ENCODE measurements around the gene RSAD1.

RSAD1 gene

GRCh38 chr17:50491505-50491904 is 12.8 kb downstream of the RSAD1 start:
- no peaks in the 10 kb centered on the region for H3K9me3 ChIP-seq (ENCODE audit: control insufficient read depth, insufficient read depth, low read length)
- no peaks in the 10 kb centered on the region for H3K27me3 ChIP-seq (ENCODE audit: control insufficient read depth, insufficient read depth, low read length)
- H3K36me3 ChIP-seq (ENCODE audit: control insufficient read depth, insufficient read depth, low read length), result no peaks in the 10 kb centered on the region
- H3K4me1 ChIP-seq (ENCODE audit: control insufficient read depth, insufficient read depth, low read length), result no peaks in the 10 kb centered on the region
- no peak overlapping the region for H3K4me3 ChIP-seq (ENCODE audit: low read depth, low read length)
- no peak overlapping the region for H3K9ac ChIP-seq (ENCODE audit: low read depth, low read length)

DNA sequence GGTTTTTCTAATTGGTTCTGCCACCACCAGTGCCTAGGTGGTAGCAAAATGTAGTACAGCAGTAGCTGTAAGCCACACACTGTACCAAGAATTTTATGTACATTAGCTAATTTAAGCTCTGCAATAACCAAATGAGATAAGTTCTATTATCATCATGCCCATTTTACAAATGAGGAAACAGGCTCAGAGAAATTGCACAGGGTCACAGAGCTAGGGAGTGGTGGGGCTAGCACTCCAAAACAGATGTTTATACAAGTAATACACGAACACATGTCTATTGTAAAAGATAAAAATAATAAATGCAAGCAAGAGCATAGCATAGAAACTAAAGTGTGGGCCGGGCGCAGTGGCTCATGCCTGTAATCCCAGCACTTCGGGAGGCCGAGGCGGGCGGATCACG is 13.6 kb downstream of the RSAD1 start:
- no peak overlapping the region for H3K4me3 ChIP-seq (ENCODE audit: low read depth, low read length)
- no peak overlapping the region for H3K9ac ChIP-seq (ENCODE audit: low read depth, low read length)
- H3K27me3 ChIP-seq (ENCODE audit: control insufficient read depth, insufficient read depth, low read length), result no peaks in the 10 kb centered on the region
- no peaks in the 10 kb centered on the region for H3K9me3 ChIP-seq (ENCODE audit: control insufficient read depth, insufficient read depth, low read length)
- H3K4me1 ChIP-seq (ENCODE audit: control insufficient read depth, insufficient read depth, low read length), result no peaks in the 10 kb centered on the region
- no peaks in the 10 kb centered on the region for H3K36me3 ChIP-seq (ENCODE audit: control insufficient read depth, insufficient read depth, low read length)

GRCh38 chr17:50493744-50494143 is 15.1 kb downstream of the RSAD1 start:
- Histone ChIP-seq H3K4me3 (ENCODE audit: low read depth, low read length) (no peak overlapping the region), H3K9ac (ENCODE audit: low read depth, low read length) (no peak overlapping the region), H3K9me3 (ENCODE audit: control insufficient read depth, insufficient read depth, low read length) (no peaks in the 10 kb centered on the region), H3K27me3 (ENCODE audit: control insufficient read depth, insufficient read depth, low read length) (no peaks in the 10 kb centered on the region), H3K36me3 (ENCODE audit: control insufficient read depth, insufficient read depth, low read length) (no peaks in the 10 kb centered on the region), H3K4me1 (ENCODE audit: control insufficient read depth, insufficient read depth, low read length) (no peaks in the 10 kb centered on the region)

GRCh38 chr17:50495217-50495823 is 16.7 kb downstream of the RSAD1 start:
- Histone ChIP-seq H3K4me1 (ENCODE audit: control insufficient read depth, insufficient read depth, low read length) (no peaks in the 10 kb centered on the region), H3K27me3 (ENCODE audit: control insufficient read depth, insufficient read depth, low read length) (no peaks in the 10 kb centered on the region), H3K9ac (ENCODE audit: low read depth, low read length) (no peak overlapping the region), H3K9me3 (ENCODE audit: control insufficient read depth, insufficient read depth, low read length) (no peaks in the 10 kb centered on the region), H3K36me3 (ENCODE audit: control insufficient read depth, insufficient read depth, low read length) (no peaks in the 10 kb centered on the region), H3K4me3 (ENCODE audit: low read depth, low read length) (no peak overlapping the region)

DNA sequence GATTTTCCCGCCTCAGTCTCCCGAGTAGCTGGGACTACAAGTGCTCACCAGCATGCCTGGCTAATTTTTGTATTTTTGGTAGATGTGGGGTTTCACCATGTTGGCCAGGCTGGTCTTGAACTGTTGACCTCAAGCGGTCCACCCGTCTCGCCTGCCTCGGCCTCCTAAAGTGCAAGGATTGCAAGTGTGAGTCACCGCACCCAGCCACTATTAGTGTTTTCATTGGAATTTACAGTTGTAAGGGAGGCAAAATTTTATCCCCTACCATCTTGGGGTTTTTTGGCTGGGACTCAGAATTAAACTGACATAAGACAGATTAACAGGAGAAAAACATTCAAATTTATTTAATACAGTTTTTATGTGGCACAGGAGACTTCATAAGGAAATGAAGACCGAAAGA is 17.3 kb downstream of the RSAD1 start:
- Histone ChIP-seq H3K27me3 (ENCODE audit: control insufficient read depth, insufficient read depth, low read length) (no peaks in the 10 kb centered on the region), H3K4me1 (ENCODE audit: control insufficient read depth, insufficient read depth, low read length) (no peaks in the 10 kb centered on the region), H3K36me3 (ENCODE audit: control insufficient read depth, insufficient read depth, low read length) (no peaks in the 10 kb centered on the region), H3K9ac (ENCODE audit: low read depth, low read length) (no peak overlapping the region), H3K9me3 (ENCODE audit: control insufficient read depth, insufficient read depth, low read length) (no peaks in the 10 kb centered on the region), H3K4me3 (ENCODE audit: low read depth, low read length) (no peak overlapping the region)

DNA sequence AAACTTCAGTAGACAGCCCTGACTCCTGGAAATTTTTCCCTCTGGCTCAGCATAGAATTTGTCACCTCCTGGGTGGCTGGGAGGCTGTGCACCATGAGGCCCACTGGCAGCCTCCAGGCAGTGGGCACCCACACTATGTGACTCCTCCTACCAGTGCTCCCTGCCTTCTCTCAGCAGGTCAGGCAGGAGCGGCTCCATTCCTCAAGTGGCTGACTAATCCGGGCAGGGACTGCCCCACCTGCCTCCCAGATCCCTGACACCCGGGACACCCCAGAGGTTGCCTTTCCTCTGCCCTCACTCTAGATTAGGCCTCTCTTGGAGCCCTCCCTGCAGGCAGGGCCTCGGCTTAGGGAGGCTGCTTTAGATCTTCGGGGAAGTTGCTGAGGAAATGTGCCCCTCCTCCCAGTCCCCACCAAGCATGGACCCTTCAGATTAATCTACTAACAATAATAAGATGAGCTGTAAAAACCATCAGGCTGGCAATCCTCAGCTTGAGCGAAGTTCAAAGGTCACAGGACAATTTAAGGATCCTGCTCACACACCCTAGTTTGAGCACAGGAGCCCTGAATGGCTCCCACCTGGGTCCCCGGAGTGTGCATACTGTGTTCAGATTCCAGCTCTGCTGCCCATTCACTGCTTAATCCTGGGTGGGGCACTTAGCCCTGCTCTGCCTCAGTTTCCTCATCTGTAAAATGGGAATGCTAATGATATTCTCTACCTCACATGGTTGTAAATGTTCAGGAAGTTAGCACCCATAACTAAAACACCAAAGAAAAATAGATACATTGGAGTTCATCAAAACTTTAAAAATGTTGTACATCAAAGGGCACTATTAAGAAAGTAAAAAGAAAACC is 19.6 kb downstream of the RSAD1 start:
- H3K36me3 ChIP-seq (ENCODE audit: control insufficient read depth, insufficient read depth, low read length), result no peaks in the 10 kb centered on the region
- H3K9ac ChIP-seq (ENCODE audit: low read depth, low read length), result no peak overlapping the region
- no peaks in the 10 kb centered on the region for H3K4me1 ChIP-seq (ENCODE audit: control insufficient read depth, insufficient read depth, low read length)

GRCh38 chr17:50499270-50499669 is 20.6 kb downstream of the RSAD1 start:
- Histone ChIP-seq H3K27me3 (ENCODE audit: control insufficient read depth, insufficient read depth, low read length) (no peaks in the 10 kb centered on the region), H3K4me1 (ENCODE audit: control insufficient read depth, insufficient read depth, low read length) (peaks cover 4% of the 10 kb centered on the region), H3K4me3 (ENCODE audit: low read depth, low read length) (no peak overlapping the region), H3K9me3 (ENCODE audit: control insufficient read depth, insufficient read depth, low read length) (no peaks in the 10 kb centered on the region), H3K36me3 (ENCODE audit: control insufficient read depth, insufficient read depth, low read length) (no peaks in the 10 kb centered on the region), H3K9ac (ENCODE audit: low read depth, low read length) (no peak overlapping the region)

More for the DNA sequence above, 19.6 kb downstream of the RSAD1 start:
- Histone ChIP-seq H3K9me3 (ENCODE audit: control insufficient read depth, insufficient read depth, low read length) (no peaks in the 10 kb centered on the region), H3K4me3 (ENCODE audit: low read depth, low read length) (no peak overlapping the region), H3K27me3 (ENCODE audit: control insufficient read depth, insufficient read depth, low read length) (no peaks in the 10 kb centered on the region)

DNA sequence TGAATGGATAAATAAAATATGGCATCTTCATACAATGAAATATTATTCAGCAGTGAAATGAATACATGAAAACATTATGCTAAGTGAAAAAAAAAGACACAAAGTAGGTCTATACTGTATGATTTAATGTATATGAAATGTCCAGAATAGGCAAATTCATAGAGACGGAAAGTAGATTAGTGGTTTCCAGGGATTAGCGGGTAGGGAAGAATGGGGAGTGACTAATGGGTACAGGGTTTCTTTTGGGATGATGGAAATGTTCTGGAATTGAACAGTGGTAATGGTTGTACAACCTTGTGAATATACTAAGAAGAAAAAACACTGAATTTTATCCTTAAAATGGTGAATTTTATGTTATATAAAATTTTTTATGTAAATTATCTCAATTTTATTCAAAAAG is 21.1 kb downstream of the RSAD1 start:
- no peaks in the 10 kb centered on the region for H3K27me3 ChIP-seq (ENCODE audit: control insufficient read depth, insufficient read depth, low read length)
- no peak overlapping the region for H3K4me3 ChIP-seq (ENCODE audit: low read depth, low read length)
- H3K4me1 ChIP-seq (ENCODE audit: control insufficient read depth, insufficient read depth, low read length), result peaks cover 4% of the 10 kb centered on the region
- no peaks in the 10 kb centered on the region for H3K36me3 ChIP-seq (ENCODE audit: control insufficient read depth, insufficient read depth, low read length)
- no peaks in the 10 kb centered on the region for H3K9me3 ChIP-seq (ENCODE audit: control insufficient read depth, insufficient read depth, low read length)
- H3K9ac ChIP-seq (ENCODE audit: low read depth, low read length), result no peak overlapping the region

GRCh38 chr17:50501054-50501453 is 22.4 kb downstream of the RSAD1 start:
- Histone ChIP-seq H3K4me3 (ENCODE audit: low read depth, low read length) (no peak overlapping the region), H3K9ac (ENCODE audit: low read depth, low read length) (no peak overlapping the region), H3K36me3 (ENCODE audit: control insufficient read depth, insufficient read depth, low read length) (no peaks in the 10 kb centered on the region), H3K9me3 (ENCODE audit: control insufficient read depth, insufficient read depth, low read length) (no peaks in the 10 kb centered on the region), H3K27me3 (ENCODE audit: control insufficient read depth, insufficient read depth, low read length) (no peaks in the 10 kb centered on the region), H3K4me1 (ENCODE audit: control insufficient read depth, insufficient read depth, low read length) (peaks cover 4% of the 10 kb centered on the region)

DNA sequence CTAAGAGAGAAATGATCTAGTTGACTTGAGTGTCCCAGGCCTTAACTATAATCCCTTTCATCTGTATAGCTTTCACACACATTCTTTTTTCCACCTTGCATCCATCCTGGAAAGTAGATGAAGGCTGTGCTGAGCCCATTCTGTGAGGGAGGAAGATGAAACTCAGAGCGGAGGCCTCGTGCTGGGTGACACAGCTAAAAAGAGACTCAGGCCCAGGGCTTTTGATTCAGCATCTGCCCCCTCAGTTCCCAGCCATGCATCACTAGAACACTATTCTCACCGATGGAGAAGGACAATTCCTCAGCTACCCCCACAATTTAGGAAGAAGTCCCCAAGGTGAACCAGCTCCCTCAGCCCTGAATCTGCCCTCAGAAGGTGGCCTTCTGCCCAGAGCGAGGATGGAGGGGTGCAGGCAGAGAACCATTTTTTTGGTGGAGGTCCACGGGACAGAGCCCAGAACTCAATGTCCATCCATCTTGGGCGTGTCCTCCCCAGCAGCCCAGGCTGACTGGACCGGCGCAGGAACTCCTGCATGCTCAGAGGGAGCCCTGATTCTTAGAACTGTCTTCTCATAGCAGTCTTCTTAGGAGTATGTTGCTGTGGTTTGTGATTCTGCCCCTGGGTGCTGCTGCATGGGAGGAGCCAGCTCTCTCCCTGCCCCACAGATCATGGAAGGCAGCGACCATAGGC is 23.8 kb downstream of the RSAD1 start:
- Histone ChIP-seq H3K9ac (ENCODE audit: low read depth, low read length) (no peak overlapping the region), H3K27me3 (ENCODE audit: control insufficient read depth, insufficient read depth, low read length) (no peaks in the 10 kb centered on the region), H3K9me3 (ENCODE audit: control insufficient read depth, insufficient read depth, low read length) (no peaks in the 10 kb centered on the region), H3K4me3 (ENCODE audit: low read depth, low read length) (no peak overlapping the region), H3K36me3 (ENCODE audit: control insufficient read depth, insufficient read depth, low read length) (no peaks in the 10 kb centered on the region), H3K4me1 (ENCODE audit: control insufficient read depth, insufficient read depth, low read length) (peaks cover 4% of the 10 kb centered on the region)

GRCh38 chr17:50505591-50506130 is 27.0 kb downstream of the RSAD1 start:
- H3K9ac ChIP-seq (ENCODE audit: low read depth, low read length), result no peak overlapping the region
- no peaks in the 10 kb centered on the region for H3K27me3 ChIP-seq (ENCODE audit: control insufficient read depth, insufficient read depth, low read length)
- H3K9me3 ChIP-seq (ENCODE audit: control insufficient read depth, insufficient read depth, low read length), result no peaks in the 10 kb centered on the region
- no peak overlapping the region for H3K4me3 ChIP-seq (ENCODE audit: low read depth, low read length)
- H3K4me1 ChIP-seq (ENCODE audit: control insufficient read depth, insufficient read depth, low read length), result peaks cover 4% of the 10 kb centered on the region
- no peaks in the 10 kb centered on the region for H3K36me3 ChIP-seq (ENCODE audit: control insufficient read depth, insufficient read depth, low read length)
